Panc1 (cell line): Measurements from ENCODE around the gene ZNF185.

ENCODE experiments used
- CTCF ChIP-seq: fragments of 450-650 bp; IDR thresholded peaks from 2 replicates; pipeline ENCODE4 v1.5.1; 2017; ENCODE audit warnings: mild to moderate bottlenecking
- POLR2AphosphoS5 ChIP-seq: IDR thresholded peaks from 2 replicates; pipeline ENCODE4 v1.6.1; 2012; ENCODE audit warnings: mild to moderate bottlenecking, low read depth, low read length, moderate library complexity
- REST ChIP-seq, 2 experiments: IDR thresholded peaks; 2 replicates each; pipeline ENCODE4 v1.6.1; 2011 to 2012; ENCODE audit warnings: low read depth in 2 of 2, control low read depth in 1 of 2, low read length in 1 of 2, mild to moderate bottlenecking in 1 of 2, moderate library complexity in 1 of 2; ENCODE audit not compliant: insufficient read depth in 1 of 2
- TCF7L2 ChIP-seq: IDR thresholded peaks from 2 replicates; pipeline ENCODE4 v1.6.1; 2011; ENCODE audit warnings: mild to moderate bottlenecking, low read depth, low read length, inconsistent platforms

- TF ChIP-seq POLR2AphosphoS5 (peak; percentile 93), CTCF (peak; percentile 91), REST (IDR thresholded peaks at IDR 0.05; ENCODE audit: insufficient read depth in 1 of 2, low read depth in 2 of 2, low read length in 1 of 2) (0 out of 4 replicates have a peak, but pooled peaks of 1 of the 2 experiments have one; percentile 20), TCF7L2 (no peak)
Observed at GRCh38 chrX:152941328-152942076, 43.6 kb downstream of the ZNF185 start.
